Liver (tissue), 1 donor: Measurements from ENCODE around the gene TRAPPC8.

ENCODE experiments used
- SP1 ChIP-seq: IDR thresholded peaks from 2 replicates; pipeline ENCODE4 v1.6.1; 2018; ENCODE audit warnings: antibody characterized with exemption, mild to moderate bottlenecking
- TAF1 ChIP-seq: conservative IDR thresholded peaks from 2 replicates; pipeline ENCODE4 v1.6.1; 2016; ENCODE audit warnings: antibody characterized with exemption, mild to moderate bottlenecking
- donor health status: healthy.

- TF ChIP-seq SP1 = no peak
- TF ChIP-seq TAF1 = no peak
Observed at GRCh38 chr18:31789409-31789808, 153.5 kb downstream of the TRAPPC8 start.
